K562 (cell line): ENCODE data around the gene FEZF1. TPM values are rescaled to one million over a fixed set of nuclear protein-coding genes. Genes with fewer than 3 reads are reported as not detected.

Experiments used
- ATAC-seq: fragments of 200-7000 bp; cut with Tn5 transposase; 3 replicates; pipeline ENCODE4 v1.9.1; 2020; ENCODE audit warnings: moderate library complexity
- BruUV-seq: library from RNA; stranded (reverse); fragments of 400-500 nt; replicated peaks from 2 replicates; lab custom pipeline; 2021; lab: Mats Ljungman, UMichigan
- CTCF ChIA-PET: fragments of 300-600 bp; formaldehyde crosslinking; extraction: SDS; loops from one replicate; lab custom pipeline; 2021; ENCODE audit warnings: low intra/inter-chr PET ratio; lab: Yijun Ruan, JAX
- POLR2A ChIA-PET: fragments of 300-600, 350-650 bp; sonication (Branson Sonifier 250); formaldehyde crosslinking; extraction: SDS; loops from one replicate; lab custom pipeline; 2021; ENCODE audit warnings: antibody characterized with exemption, inconsistent platforms; lab: Yijun Ruan, JAX
- DNase-seq, 4 experiments: peaks; one replicate each; pipeline versions ENCODE4 v3.0.0 to v3.0.0-alpha.2; 2011 to 2018; ENCODE audit warnings: low spot score in 3 of 4, mixed read lengths in 3 of 4; ENCODE audit errors: extremely low read depth in 1 of 4
- FAIRE-seq: peaks from 2 replicates; lab custom pipeline; 2011; peaks lifted over from hg19 to GRCh38; lab: Jason Lieb, UNC
- H2AFZ ChIP-seq: 2 replicates; pipeline ENCODE4 v1.6.0; 2011; ENCODE audit warnings: low read depth, low read length, control low read depth, inconsistent platforms
- H3K27ac ChIP-seq: fragments of 200-600 bp; 3 replicates; pipeline ENCODE4 v1.8.0; 2011; ENCODE audit warnings: low read depth, mild to moderate bottlenecking, control low read depth, inconsistent platforms, low read length, moderate library complexity, mixed read lengths; ENCODE audit errors: extremely low read depth
- H3K27me3 ChIP-seq, 2 experiments: fragments of 300-600 bp in 1 of 2; 2 replicates in 1 of 2; 3 replicates in 1 of 2; pipeline versions ENCODE4 v1.6.0 to v1.8.0; 2011; ENCODE audit warnings: inconsistent platforms in 2 of 2, low read length in 2 of 2, mild to moderate bottlenecking in 1 of 2, mixed read lengths in 1 of 2, moderate library complexity in 1 of 2; ENCODE audit not compliant: control insufficient read depth in 2 of 2, insufficient read depth in 2 of 2
- H3K36me3 ChIP-seq: fragments of 300-600 bp; 3 replicates; pipeline ENCODE4 v1.8.0; 2011; ENCODE audit warnings: mild to moderate bottlenecking, low read length, inconsistent platforms; ENCODE audit not compliant: control insufficient read depth, insufficient read depth
- H3K4me1 ChIP-seq, 2 experiments: fragments of 200-600 bp in 1 of 2; replicated peaks in 1 of 2; 2 replicates in 1 of 2; 3 replicates in 1 of 2; pipeline versions ENCODE4 v1.5.1 to v1.8.0; 2011; ENCODE audit warnings: inconsistent platforms in 2 of 2, low read length in 2 of 2, mild to moderate bottlenecking in 1 of 2, mixed read lengths in 1 of 2, moderate library complexity in 1 of 2; ENCODE audit not compliant: control insufficient read depth in 2 of 2, insufficient read depth in 2 of 2
- H3K4me2 ChIP-seq: 2 replicates; pipeline ENCODE4 v1.6.1; 2011; ENCODE audit warnings: low read length, control low read depth, inconsistent platforms, mixed read lengths; ENCODE audit not compliant: insufficient read depth
- H3K4me3 ChIP-seq: fragments of 200-600 bp; sonication (generic), shearing (Covaris generic); 2 replicates; pipeline ENCODE4 v1.5.1; 2016; ENCODE audit warnings: control low read depth, inconsistent platforms
- H3K79me2 ChIP-seq: fragments of 200-600 bp; 3 replicates; pipeline ENCODE4 v1.8.0; 2011; ENCODE audit warnings: low read length, inconsistent platforms; ENCODE audit not compliant: control insufficient read depth, insufficient read depth
- H3K9ac ChIP-seq, 2 experiments: 2 replicates each; pipeline versions ENCODE4 v1.6.0 to v1.6.1; 2011; ENCODE audit warnings: low read depth in 2 of 2, low read length in 2 of 2, control low read depth in 1 of 2, inconsistent platforms in 1 of 2, mild to moderate bottlenecking in 1 of 2, mixed read lengths in 1 of 2; ENCODE audit not compliant: insufficient read depth in 1 of 2
- H3K9me1 ChIP-seq: one replicate; pipeline ENCODE4 v1.6.0; 2011; ENCODE audit warnings: inconsistent platforms, mild to moderate bottlenecking, low read length, moderate library complexity; ENCODE audit not compliant: control insufficient read depth, insufficient read depth
- H3K9me3 ChIP-seq: replicated peaks from 2 replicates; pipeline ENCODE4 v1.5.1; 2011; ENCODE audit warnings: low read depth, low read length, inconsistent platforms; ENCODE audit not compliant: control insufficient read depth, insufficient read depth
- H4K20me1 ChIP-seq: replicated peaks from 2 replicates; pipeline ENCODE4 v1.6.1; 2011; ENCODE audit warnings: low read length, inconsistent platforms, mixed read lengths; ENCODE audit not compliant: control insufficient read depth, insufficient read depth
- CHD4 ChIP-seq: fragments of 200-600 bp; sonication (generic); IDR thresholded peaks from 3 replicates; pipeline ENCODE4 v1.6.1; 2012; ENCODE audit warnings: low read depth, mild to moderate bottlenecking, mixed read lengths, low read length, inconsistent platforms; ENCODE audit not compliant: insufficient read depth, insufficient replicate concordance, poor library complexity, severe bottlenecking
- HNRNPL ChIP-seq: fragments of 200-400 bp; formaldehyde crosslinking; IDR thresholded peaks from 2 replicates; pipeline ENCODE4 v1.6.1; 2017; ENCODE audit warnings: low read depth, mild to moderate bottlenecking, low read length
- RBM17 ChIP-seq: fragments of 200-400 bp; formaldehyde crosslinking; IDR thresholded peaks from 2 replicates; pipeline ENCODE4 v1.6.1; 2017; ENCODE audit warnings: low read depth, mild to moderate bottlenecking, low read length, borderline replicate concordance
- SREBF1 ChIP-seq: fragments of 150-350 bp; IDR thresholded peaks from 2 replicates; pipeline ENCODE4 v1.6.1; 2014; ENCODE audit warnings: antibody characterized with exemption, low read depth, low read length, borderline replicate concordance
- STAT5B ChIP-seq: fragments of 250-450 bp; sonication (Bioruptor Pico); IDR thresholded peaks from 2 replicates; pipeline ENCODE4 v1.8.0; 2021; ENCODE audit warnings: mild to moderate bottlenecking, inconsistent platforms
- WGBS: fragments of 100-300 bp; shearing (Covaris generic); methylation state at CpG from one replicate; pipeline ENCODE4 v1.1.6; 2016; ENCODE audit warnings: low coverage, mixed read lengths; ENCODE audit not compliant: insufficient coverage; ENCODE audit errors: missing lambda C conversion rate; 5-methylcytosine and 5-hydroxymethylcytosine counted together
- in situ Hi-C: fragments of 300-500 bp; cut with MboI; formaldehyde crosslinking; loops from 4 replicates; pipeline ENCODE4 v1.15.0; 2018; ENCODE audit warnings: inconsistent platforms, mixed read lengths
- intact Hi-C: fragments of 100-400 bp; cut with micrococcal nuclease; formaldehyde crosslinking; loops from 2 replicates; pipeline ENCODE4 v1.14.2; 2022
- polyA plus RNA-seq, 8 experiments: library from polyadenylated mRNA; depleted of rRNA in 4 of 8; stranded (reverse) in 5 of 8; unstranded in 3 of 8; fragments of >200 nt; fragmentation: Nextera tagmentation in 2 of 8; fragmentation: Illumina TruSeq in 1 of 8; extraction: Ambion mirVana in 2 of 8; extraction: Trizol in 1 of 8; gene quantifications; 2 replicates each; pipeline versions ENCODE4 v1.2.1 to v1.2.3, GENCODE V29; 2011 to 2014; ENCODE audit warnings: inconsistent platforms in 1 of 8, missing spikeins in 1 of 8
- total RNA-seq, 7 experiments: library from RNA; depleted of rRNA in 6 of 7; stranded (reverse); fragments of >200 nt in 6 of 7; fragmentation: Illumina TruSeq in 2 of 7; extraction: Trizol in 2 of 7; gene quantifications; 2 replicates each; pipeline versions ENCODE4 v1.2.1 to v1.2.3, GENCODE V29; 2011 to 2021; ENCODE audit warnings: low replicate concordance in 1 of 7
- TF ChIP-seq, protein P1 (sequence below): fragments of 450-650 bp; formaldehyde crosslinking; IDR thresholded peaks from 2 replicates; pipeline ENCODE4 v1.4.0; 2020; ENCODE audit warnings: mild to moderate bottlenecking, moderate library complexity

Gene FEZF1
- total and polyA plus RNA-seq, 9 of the 15 experiments (the other 6 are each of a cell fraction or from before 2014, with no cell fraction given), result not detected

- intact Hi-C loops, result no loop called here
- H3K36me3 ChIP-seq, result no peaks in the 10 kb centered on the region
- ATAC-seq, result peak; percentile 45
- no TSS peak for BruUV-seq
- H4K20me1 ChIP-seq, result no peaks in the 10 kb centered on the region
- TF ChIP-seq, protein P1, sequence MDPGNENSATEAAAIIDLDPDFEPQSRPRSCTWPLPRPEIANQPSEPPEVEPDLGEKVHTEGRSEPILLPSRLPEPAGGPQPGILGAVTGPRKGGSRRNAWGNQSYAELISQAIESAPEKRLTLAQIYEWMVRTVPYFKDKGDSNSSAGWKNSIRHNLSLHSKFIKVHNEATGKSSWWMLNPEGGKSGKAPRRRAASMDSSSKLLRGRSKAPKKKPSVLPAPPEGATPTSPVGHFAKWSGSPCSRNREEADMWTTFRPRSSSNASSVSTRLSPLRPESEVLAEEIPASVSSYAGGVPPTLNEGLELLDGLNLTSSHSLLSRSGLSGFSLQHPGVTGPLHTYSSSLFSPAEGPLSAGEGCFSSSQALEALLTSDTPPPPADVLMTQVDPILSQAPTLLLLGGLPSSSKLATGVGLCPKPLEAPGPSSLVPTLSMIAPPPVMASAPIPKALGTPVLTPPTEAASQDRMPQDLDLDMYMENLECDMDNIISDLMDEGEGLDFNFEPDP (CRISPR knock-in tag), result no peak
- TF ChIP-seq SREBF1, result no peak
- no peak for TF ChIP-seq HNRNPL
- TF ChIP-seq CHD4, result no peak
- TF ChIP-seq RBM17, result no peak
- no peak for TF ChIP-seq STAT5B (CRISPR knock-in tag)
- TF ChIP-seq, all 486 proteins: peak for 0
- WGBS, result 2% methylated on average over 43 of the region's 43 CpGs
- no peaks in the 10 kb centered on the region for H3K9me1 ChIP-seq
- no peak overlapping the region for H3K27ac ChIP-seq
- peaks cover 0 to 16% of the 10 kb centered on the region in 2 experiments; a peak in 1 of 5 replicates for H3K4me1 ChIP-seq
- H3K79me2 ChIP-seq, result no peaks in the 10 kb centered on the region
- no peak overlapping the region for H3K4me2 ChIP-seq
- no peak overlapping the region for H3K4me3 ChIP-seq
- H3K9me3 ChIP-seq, result no peaks in the 10 kb centered on the region
- H2AFZ ChIP-seq, result no peak overlapping the region
- peaks cover 30 to 42% of the 10 kb centered on the region in 2 experiments; a peak in 4 of 5 replicates for H3K27me3 ChIP-seq
- ChIA-PET CTCF (no interaction called here), POLR2A (no interaction called here)
- no peak overlapping the region for H3K9ac ChIP-seq
- in situ Hi-C loops, result no loop called here
- FAIRE-seq, result no peak
- no peak for DNase-seq
These were observed 4.2 kb downstream of the FEZF1 start for GRCh38 chr7:122300211-122300932.
